Left lung (tissue), 10 donors: ENCODE data around the gene MYADML2. TPM values are rescaled to one million over a fixed set of nuclear protein-coding genes. Genes with fewer than 3 reads are reported as not detected.

Source experiments
- ATAC-seq: fragments of 200-7000 bp; cut with Tn5 transposase; one replicate; pipeline ENCODE4 v1.9.1; 2020; ENCODE audit warnings: moderate library complexity
- DNase-seq, 4 donors: peaks; one replicate each; pipeline ENCODE4 v3.0.0-alpha.2; 2013 to 2020
- H3K27ac ChIP-seq, 2 donors: fragments of 200-600 bp; sonication (generic) in 1 of 2; one replicate each; pipeline versions ENCODE4 v1.5.0 to v1.8.0; 2020 to 2021
- H3K27me3 ChIP-seq, 2 donors: fragments of 200-600 bp; sonication (generic) in 1 of 2; one replicate each; pipeline versions ENCODE4 v1.5.0 to v1.8.0; 2020 to 2021
- H3K36me3 ChIP-seq, 2 donors: fragments of 200-600 bp; sonication (generic) in 1 of 2; one replicate each; pipeline versions ENCODE4 v1.5.0 to v1.8.0; 2020 to 2021
- H3K4me1 ChIP-seq, 2 donors: fragments of 200-600 bp; one replicate each; pipeline ENCODE4 v1.8.0; 2021
- H3K4me3 ChIP-seq, 2 donors: fragments of 200-600 bp; sonication (generic) in 1 of 2; one replicate each; pipeline versions ENCODE4 v1.5.0 to v1.8.0; 2020 to 2021; ENCODE audit warnings: mild to moderate bottlenecking in 1 of 2
- H3K9me3 ChIP-seq, 2 donors: fragments of 200-600 bp; sonication (generic) in 1 of 2; one replicate each; pipeline versions ENCODE4 v1.5.0 to v1.8.0; 2020 to 2021
- intact Hi-C, 2 donors: fragments of 100-400 bp; cut with DNase I; formaldehyde crosslinking; loops; one replicate each; pipeline versions ENCODE4 v1.11.2 to v1.14.2; 2022
- polyA plus RNA-seq, 6 donors: library from polyadenylated mRNA; unstranded; fragments of 120-200 nt; gene quantifications; one replicate each; pipeline ENCODE4 v1.2.1, GENCODE V29; 2013; ENCODE audit not compliant: insufficient read length in 6 of 6
- total RNA-seq, 2 donors: library from RNA; stranded (reverse); fragmentation: NEBNext Ultra II Directional; extraction: Animal tissue kit (Norgen Biotek cat#: 25700); gene quantifications; one replicate each; pipeline ENCODE4 v1.2.1, GENCODE V29; 2021
- TF ChIP-seq, protein P1 (sequence below), 2 donors: fragments of 200-600 bp; sonication (generic) in 1 of 2; IDR thresholded peaks; one replicate each; pipeline versions ENCODE4 v1.5.0 to v1.8.0; 2021; ENCODE audit warnings: antibody characterized with exemption in 2 of 2
- donor health status: DM: no; HTN: yes; CAD: no.
- donor health status: DM: no; HTN: no; CAD: no.

The MYADML2 gene
- total and polyA plus RNA-seq, 8 donors = 0.08 to 0.20 (median 0.09) TPM; not detected in 3

DNA sequence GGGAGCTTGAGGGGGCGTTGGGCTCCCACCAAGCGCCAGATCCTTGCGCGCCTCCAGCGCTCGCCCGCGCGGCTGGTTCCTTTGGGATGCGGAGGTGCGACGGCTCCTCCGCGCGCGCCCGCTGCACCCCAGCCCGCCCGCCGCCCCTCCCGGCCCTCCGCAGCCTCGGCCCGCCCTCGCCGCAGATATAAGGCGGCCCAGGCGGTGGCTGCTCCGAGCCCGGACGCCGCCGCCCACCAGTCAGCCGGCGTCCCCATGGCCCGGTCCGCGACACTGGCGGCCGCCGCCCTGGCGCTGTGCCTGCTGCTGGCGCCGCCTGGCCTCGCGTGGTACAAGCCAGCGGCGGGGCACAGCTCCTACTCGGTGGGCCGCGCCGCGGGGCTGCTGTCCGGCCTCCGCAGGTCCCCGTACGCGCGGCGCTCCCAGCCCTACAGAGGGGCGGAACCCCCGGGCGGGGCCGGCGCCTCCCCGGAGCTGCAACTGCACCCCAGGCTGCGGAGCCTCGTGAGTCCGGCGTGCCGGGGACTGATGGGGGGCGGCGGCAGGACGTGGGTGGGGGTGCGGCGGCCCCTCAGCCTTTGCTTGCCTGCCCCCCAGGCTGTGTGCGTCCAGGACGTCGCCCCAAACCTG lies 44.9 kb downstream of the MYADML2 start, which contains the start of gene NPB:
NPB (plus strand) TSS at position 216 of the 630 bp plus-strand sequence; CDS start at position 256, 40 bp downstream.
- intact Hi-C loops = no loop called here
- H3K36me3 ChIP-seq = peaks cover 0 to 77% of the 10 kb centered on the region in 2 donors

DNA sequence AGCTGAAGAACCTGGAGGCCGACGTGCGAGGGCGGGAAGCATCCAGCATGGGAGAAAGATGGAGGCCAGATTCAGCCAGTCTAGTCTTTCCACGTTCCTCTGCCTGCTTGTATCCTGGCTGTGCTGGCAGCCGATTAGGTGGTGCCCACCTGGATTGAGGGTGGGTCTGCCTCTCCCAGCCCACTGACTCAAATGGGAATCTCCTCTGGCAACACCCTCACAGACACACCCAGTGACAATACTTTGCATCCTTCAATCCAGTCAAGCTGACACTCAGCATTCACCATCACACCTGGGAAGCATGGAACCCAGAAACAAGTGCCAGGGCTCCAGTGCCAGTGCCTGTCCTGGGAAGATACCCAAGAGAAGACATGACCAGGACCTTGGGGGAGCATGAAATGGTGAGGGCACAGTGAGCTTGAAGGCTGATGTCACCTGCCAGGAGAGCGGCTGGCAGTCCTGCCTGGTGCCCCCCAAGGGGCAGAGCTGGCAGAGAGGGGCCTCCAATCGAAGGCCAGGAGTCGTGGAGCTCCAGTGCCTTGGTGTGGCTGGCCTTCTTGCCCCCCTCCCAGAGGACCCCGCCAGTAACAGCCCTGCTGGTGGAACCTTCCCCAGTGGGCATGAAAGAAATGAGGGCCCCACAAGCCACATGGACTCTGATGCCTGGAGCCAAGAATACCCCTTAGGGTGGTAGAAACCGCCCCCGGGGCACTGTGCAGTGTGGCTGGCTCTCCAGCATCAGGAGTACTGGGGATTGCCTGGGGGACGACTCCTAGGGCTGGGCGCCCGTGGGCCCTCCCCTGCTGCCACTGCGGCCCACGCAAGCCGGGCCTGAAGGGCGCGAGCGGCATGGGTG lies 45.6 kb downstream of the MYADML2 start:
- ATAC-seq (no peak), DNase-seq (no peak)
- Histone ChIP-seq H3K4me1 (peaks cover 7 to 14% of the 10 kb centered on the region in 2 donors), H3K36me3 (peaks cover 0 to 77% of the 10 kb centered on the region in 2 donors), H3K4me3 (peak overlapping the region; percentile 9 to 16), H3K27me3 (peaks cover 0 to 23% of the 10 kb centered on the region in 2 donors), H3K27ac (no peak overlapping the region), H3K9me3 (no peaks in the 10 kb centered on the region)
- intact Hi-C loops = no loop called here
- TF ChIP-seq, protein P1, sequence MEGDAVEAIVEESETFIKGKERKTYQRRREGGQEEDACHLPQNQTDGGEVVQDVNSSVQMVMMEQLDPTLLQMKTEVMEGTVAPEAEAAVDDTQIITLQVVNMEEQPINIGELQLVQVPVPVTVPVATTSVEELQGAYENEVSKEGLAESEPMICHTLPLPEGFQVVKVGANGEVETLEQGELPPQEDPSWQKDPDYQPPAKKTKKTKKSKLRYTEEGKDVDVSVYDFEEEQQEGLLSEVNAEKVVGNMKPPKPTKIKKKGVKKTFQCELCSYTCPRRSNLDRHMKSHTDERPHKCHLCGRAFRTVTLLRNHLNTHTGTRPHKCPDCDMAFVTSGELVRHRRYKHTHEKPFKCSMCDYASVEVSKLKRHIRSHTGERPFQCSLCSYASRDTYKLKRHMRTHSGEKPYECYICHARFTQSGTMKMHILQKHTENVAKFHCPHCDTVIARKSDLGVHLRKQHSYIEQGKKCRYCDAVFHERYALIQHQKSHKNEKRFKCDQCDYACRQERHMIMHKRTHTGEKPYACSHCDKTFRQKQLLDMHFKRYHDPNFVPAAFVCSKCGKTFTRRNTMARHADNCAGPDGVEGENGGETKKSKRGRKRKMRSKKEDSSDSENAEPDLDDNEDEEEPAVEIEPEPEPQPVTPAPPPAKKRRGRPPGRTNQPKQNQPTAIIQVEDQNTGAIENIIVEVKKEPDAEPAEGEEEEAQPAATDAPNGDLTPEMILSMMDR (IDR thresholded peaks at IDR 0.05) = no peak

More for the DNA sequence above, 44.9 kb downstream of the MYADML2 start, which contains the start of gene NPB:
- Histone ChIP-seq H3K9me3 (no peaks in the 10 kb centered on the region), H3K4me3 (peak within 1 kb of the TSS; percentile 9 to 16), H3K4me1 (peaks cover 7 to 14% of the 10 kb centered on the region in 2 donors), H3K27ac (no peak within 1 kb of the TSS), H3K27me3 (peaks cover 0 to 23% of the 10 kb centered on the region in 2 donors)
- peak; percentile 47 for ATAC-seq
- DNase-seq = peak in 1 of 4 donors; percentile 80
- TF ChIP-seq, protein P1 (IDR thresholded peaks at IDR 0.05) = no peak

DNA sequence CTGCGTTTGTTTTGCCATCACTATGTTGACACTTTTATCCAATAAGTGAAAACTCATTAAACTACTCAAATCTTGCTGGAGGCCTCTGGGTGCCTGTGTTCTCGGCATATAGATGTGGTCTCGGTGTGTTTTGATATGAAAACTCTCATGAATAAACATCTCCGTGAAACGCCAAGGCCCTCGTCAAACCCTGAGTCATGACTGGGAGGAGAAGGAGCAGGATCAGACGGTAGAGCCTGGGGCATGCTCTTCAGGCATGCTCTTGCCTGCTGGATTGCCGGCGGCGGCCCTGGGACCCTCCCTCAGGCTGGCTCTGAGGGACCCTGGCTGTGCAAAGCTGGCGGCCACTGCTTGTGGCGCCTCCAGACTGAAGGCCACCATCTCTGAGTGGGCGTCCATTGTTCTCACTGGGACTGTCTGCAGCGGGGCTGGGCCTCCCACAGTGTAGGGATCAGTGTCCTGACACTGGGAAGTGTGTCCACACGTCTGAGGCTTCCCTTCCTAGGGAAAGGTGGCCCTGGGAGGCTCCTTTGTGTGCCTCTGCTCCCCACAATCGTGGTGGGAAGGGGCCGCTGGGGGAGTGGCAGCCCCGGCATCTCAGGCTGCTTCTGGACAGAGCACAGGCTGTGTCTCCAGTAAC lies 46.7 kb downstream of the MYADML2 start:
- Histone ChIP-seq H3K36me3 (peaks cover 0 to 77% of the 10 kb centered on the region in 2 donors), H3K27me3 (peaks cover 0 to 23% of the 10 kb centered on the region in 2 donors), H3K9me3 (no peaks in the 10 kb centered on the region), H3K4me3 (no peak overlapping the region), H3K4me1 (peaks cover 7 to 14% of the 10 kb centered on the region in 2 donors), H3K27ac (no peak overlapping the region)
- no peak for ATAC-seq
- intact Hi-C loops = no loop called here
- DNase-seq = no peak
- TF ChIP-seq, protein P1 (IDR thresholded peaks at IDR 0.05) = no peak

DNA sequence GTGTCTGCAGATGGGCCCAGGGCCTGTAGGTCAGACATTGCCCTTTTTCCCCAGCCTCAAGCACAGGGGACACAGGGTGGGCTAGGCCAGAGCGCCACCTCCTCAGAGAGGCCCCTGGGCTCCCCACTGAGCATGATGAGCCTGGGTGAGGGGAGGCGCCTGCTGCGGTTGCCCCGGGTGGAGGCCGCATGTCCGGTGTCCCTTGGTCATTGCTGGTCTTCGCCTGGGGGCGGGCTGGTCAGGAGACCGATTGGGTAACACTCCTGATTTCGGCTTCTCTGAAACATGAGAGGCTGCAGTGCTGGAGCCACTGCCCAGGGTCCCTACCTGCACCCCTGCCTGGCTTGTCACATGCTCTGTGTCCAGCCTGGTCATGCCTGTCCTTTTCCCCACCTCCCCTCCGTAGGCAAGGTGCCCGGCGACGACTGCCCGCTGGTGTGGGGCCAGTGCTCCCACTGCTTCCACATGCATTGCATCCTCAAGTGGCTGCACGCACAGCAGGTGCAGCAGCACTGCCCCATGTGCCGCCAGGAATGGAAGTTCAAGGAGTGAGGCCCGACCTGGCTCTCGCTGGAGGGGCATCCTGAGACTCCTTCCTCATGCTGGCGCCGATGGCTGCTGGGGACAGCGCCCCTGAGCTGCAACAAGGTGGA lies 47.4 kb downstream of the MYADML2 start:
- peaks cover 0 to 77% of the 10 kb centered on the region in 2 donors for H3K36me3 ChIP-seq
- H3K27me3 ChIP-seq = peaks cover 0 to 23% of the 10 kb centered on the region in 2 donors
- ATAC-seq (no peak), DNase-seq (no peak)
- H3K4me3 ChIP-seq = no peak overlapping the region
- intact Hi-C loops = no loop called here
- H3K27ac ChIP-seq = no peak overlapping the region
- H3K4me1 ChIP-seq = peaks cover 7 to 14% of the 10 kb centered on the region in 2 donors
- no peaks in the 10 kb centered on the region for H3K9me3 ChIP-seq
- TF ChIP-seq, protein P1 (IDR thresholded peaks at IDR 0.05) = no peak
